Measurements from ENCODE around the gene LSM12.
A peak's percentile ranks its signal among the peaks of the same experiment; 100 is the strongest.
"Not testable (repeated sequence)": the region's sequence is repeated elsewhere in the genome, so short reads cannot be mapped to it uniquely, and the experiment has no call there.

The LSM12 gene

DNA sequence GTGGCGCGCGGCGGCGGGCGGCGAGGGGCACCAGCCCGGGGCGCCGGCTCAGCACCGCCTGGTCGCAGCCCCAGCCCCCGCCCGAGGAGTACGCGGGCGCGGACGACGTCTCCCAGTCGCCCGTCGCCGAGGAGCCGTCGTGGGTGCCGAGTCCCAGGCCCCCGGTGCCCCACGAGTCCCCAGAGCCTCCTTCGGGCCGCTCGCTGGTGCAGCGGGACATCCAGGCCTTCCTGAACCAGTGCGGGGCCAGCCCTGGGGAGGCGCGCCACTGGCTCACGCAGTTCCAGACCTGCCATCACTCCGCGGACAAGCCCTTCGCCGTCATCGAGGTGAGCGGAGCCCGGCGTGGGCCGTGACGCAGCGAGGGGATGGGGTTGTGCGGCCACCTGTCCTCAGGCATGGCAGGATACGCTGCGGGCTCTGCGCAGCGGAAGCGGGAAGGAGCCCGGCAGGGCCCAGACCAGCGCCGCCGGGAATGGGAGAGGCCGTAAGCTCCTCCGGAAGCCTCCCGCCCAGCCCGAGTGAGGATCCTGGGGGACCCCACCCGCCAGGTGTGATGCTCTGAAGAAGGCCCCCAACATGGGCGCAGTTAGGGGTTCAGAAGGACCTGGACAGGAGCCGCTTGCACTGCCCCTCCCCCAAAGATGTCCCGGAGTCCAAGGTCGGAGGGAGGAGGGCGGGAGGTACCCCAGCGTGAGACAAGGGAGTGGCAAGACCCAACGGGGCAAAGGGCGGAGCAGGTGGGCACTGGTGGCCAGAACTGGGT is 61.5 kb downstream of the LSM12 start:
- DNase-seq: no peak

DNA sequence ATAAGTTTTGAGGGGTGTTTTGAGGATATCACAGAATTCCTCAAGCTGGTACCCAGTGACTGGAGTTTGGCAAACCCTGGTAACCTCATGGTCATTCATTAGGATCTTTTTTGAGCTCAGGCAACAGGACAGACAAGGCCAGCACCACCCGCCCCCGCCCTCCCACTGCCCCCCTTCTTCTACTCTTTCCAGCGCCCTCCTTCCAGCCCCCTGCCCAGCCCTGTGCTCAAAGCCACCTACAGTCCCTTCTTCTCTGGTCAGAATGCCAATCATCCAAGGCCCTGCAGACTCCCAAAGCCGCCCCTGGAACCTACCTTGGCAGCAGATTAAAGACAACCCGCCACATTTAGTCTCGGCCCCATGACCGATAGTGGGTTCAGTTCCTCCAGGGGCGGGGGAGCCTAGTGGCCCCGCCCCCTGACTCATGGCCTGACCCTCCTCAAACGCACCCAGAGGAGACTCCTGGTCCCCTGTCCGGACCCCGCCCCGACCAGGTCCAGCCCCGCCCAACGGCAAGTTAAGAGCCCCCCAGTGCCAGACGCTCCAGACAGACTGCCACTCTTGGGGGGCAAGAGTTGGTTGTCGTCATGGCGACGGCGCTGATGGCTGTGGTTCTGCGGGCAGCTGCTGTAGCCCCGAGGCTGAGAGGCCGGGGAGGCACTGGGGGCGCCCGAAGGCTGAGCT is 62.3 kb downstream of the LSM12 start, which contains the start of gene NAGS:
NAGS (plus strand) TSS at position 546 of the 684 bp plus-strand sequence; CDS start at position 588, 42 bp downstream.
- no peak for DNase-seq

DNA sequence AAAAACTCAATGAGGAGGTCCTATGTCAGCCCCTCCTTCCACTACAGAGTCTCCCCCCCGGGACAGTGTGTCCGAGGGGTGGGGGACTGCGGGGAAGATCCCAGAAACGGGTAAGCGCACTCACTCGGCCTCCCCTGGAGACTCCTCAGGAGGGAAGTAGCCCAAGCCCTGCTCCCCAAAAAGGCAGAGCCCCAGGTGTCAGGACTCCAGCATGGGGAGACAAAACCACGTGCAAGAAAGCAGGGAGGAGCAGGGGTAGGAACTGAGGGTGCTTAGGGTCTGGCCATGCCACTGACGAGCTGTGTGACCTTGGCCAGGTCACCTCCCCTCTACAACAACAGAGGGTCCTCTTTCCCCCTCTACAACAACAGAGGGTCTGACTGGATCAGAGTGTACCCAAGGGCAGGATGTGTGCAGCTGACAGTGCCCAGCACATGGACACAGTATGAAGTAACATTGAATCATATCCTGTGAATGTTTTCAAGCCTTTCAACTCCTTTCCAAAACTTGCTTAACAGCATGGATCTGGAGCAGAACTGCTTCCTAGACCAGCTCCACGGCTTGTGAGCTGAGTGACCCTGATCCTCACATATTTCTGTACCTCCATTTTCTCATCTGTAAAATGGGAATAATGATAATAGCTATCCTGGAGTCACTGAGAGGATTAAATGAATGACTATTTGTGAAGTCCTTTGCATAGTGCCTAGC is 64.2 kb downstream of the LSM12 start:
- DNase-seq: peak; percentile 79

DNA sequence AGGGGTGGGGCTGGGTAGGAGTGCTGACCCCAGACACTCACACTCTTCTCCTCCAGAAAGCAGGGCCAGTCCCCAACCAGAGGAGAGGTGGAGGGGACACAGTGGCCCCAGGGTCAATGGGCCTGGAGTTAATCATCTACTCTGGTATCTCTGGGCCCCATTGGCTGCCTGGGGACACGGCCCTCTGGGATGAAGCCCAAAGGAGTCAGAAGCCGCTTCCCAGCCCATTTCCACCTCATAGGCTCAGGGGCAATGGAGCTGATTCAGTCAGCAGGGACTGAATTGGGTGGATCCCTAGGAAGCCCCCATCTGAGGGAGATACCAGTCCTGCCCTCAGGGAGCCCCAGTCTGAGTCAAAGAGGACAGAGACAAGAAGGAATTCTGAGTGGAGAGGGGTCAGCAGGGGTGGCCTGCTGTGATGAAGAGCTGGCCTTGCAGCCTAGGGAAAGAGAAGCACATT is 65.0 kb downstream of the LSM12 start:
- DNase-seq: no peak

DNA sequence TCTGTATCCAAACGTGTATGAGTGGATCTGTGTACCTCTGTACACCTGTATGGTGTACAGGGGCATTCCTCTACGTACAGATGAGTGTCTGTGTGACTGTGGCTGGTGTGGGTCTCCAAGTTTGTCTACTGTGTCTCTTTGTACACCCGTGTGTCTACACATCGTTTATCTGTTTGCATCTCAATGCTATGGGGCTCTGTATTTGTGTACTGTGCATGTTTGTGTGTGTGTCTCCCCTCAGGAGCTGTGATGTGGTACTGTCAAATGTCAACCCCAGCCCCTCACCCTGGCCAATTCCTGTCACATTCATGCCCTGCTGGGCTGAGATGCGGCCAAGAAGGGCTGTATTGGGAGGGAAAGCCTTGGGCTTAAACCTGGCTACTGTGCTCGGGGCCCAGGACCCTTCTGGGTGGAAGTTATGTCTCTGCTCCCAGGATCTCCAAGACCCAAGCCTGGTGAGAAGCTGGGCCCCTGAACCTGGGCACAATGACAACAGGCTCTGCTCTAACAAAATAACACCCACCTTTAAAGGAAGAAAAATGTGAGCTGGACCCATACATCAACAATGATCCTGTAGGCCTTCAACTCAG is 65.5 kb downstream of the LSM12 start:
- no peak for DNase-seq

DNA sequence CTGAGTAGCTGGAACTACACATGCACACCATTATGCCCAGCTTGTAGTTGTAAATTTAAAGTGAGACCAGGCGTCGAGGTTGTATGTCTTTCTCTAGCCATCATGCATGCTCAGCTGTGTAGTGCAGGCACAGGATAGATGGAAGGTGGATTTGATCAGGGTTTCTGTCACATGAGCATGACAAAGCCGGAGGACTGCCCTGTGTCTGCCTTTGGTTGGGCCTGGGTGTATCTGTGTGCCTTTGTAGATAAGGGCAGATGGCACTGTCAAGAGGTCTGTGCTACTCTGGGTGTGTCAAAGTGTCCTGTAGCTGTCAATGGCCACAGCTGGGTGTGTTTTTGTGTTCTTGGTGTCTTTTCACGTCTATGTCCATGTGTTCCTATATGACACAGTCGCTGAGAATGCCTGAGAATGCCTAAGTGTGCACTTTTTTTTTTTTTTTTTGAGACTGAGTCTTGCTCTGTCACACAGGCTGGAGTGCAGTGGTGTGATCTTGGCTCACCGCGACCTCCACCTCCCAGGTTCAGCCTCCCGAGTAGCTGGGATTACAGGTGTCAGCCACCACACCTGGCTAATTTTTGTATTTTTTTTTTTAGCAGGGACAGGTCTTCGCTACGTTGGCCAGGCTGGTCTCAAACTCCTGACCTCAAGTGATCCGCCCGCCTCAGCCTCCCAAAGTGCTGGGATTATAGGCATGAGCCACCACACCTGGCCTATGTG is 66.2 kb downstream of the LSM12 start:
- DNase-seq: no peak

DNA sequence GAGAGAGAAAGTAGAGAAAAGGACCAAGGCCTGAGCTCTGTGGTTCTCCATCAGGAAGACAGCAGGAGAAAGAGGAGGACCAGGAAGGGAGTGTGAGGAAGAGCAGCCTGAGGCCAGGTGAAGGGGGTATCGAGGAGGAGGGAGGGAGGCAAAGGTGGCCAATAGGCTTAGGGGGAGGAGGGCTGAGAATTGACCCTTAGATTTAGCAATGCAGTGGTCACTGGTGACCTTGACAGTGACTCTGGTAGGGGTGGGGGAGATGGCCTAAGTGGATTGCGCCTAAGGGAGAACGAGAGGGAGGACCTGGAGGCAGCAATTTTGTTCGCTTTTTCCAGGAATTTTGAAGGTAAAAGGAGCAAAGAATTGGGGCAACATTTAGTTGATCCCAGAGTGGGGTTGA is 67.4 kb downstream of the LSM12 start:
- no peak for DNase-seq

DNA sequence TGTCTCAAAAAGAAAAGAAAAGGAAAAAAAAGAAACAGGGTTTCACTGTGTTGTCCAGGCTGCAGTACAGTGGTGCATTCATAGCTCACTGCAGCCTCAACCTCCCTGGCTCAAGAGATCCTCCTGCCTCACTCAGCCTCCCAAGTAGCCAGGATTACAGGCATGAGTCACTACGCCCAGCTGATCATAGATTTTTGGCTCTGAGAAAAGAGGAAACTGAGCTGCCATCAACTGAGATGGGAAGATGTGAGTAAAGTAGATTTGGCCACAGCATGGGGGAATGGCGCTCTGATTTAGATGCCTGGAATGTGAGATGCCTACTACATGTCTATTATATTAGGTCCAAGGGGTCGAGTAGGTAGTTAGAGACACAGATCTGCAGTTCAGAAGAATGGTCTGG is 67.9 kb downstream of the LSM12 start:
- DNase-seq: peak; percentile 69

DNA sequence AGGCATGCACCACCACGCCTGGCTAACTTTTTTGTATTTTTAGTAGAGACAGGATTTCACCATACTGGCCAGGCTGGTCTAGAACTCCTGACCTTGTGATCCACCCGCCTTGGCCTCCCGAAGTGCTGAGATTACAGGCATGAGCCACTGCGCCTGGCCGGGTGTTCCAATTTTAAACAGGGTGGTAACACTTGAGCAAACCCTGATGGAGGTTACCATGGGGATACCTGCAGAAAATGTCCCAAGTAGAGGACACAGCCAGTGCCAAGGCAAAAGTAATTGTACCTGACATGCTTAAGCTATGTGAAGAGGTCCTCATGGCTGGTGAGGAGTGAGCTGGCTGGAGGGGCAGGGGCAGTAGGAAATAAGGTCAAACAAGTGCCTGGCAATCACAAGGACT is 69.3 kb downstream of the LSM12 start:
- not testable (repeated sequence) for DNase-seq

DNA sequence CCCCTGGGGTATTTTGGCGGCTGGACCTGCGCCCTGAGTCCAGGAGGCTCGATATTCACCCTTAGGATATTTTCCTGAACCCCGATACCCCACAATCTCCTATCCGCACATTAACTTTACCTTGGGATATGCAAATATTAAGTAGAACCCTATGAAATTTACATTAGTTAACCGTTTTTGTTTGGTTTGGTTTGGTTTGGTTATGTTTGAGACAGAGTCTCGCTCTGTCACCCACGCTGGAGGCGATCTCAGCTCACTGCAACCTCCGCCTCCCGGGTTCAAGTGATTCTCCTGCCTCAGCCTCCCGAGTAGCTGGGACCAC is 71.4 kb downstream of the LSM12 start:
- DNase-seq: no peak

DNA sequence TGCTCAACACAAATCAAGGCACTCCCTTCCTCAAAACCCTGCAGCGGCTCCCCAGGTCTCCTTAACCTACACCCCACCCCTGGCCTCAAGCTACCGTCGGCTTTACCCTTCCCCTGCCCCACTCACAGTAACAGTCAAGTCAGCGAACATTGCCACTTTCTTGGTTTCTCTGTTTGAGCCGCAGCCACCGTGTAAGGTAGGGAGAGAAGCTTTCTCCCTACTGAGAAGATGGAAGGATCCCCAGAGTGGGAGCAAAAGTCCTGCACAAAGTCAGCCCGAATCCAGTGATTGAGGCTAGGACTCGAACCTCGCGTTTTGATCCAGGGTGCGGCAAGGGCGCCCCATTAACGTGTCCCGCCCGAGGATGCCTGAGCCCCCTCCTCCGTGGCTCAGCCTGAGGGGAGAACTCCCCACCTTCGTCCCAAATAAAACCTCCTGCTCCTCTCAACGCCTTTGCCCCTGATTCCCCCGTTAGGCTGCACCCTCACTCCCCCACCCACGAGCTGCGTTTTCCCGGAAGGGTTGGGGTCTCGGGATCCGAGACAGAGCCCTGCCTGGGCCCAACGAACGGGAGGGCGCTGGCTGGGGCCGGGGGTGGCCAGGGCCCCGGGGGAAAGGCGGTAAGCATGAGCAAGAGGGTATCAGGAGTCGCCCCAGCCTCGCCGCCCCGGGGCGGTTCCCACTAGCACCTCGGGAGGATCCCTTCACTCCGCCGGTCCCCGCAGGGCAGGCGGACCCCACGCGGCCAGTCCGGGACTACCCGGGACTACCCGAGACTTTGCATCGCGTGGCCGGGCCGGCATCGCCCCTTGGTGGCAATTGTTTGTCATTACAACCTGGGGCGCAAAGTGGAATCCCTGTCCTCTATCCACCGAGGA is 72.0 kb downstream of the LSM12 start:
- peak; percentile 37 for DNase-seq

DNA sequence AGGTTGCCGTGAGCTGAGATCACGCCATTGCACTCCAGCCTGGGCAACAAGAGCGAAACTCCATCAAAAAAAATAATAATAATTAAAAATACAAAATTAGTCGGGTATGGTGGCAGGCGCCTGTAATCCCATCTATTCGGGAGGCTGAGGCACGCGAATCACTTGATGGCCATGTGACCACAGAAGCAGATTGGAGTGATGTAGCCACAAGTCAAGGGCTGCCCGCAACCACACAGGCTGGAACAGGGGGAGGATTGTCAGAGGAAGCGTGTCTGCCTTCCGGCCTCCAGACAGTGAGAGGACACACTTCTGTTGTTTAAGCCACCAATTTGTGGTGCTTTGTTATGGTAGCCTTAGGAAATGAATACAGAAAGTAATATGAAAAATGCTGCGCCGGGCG is 73.8 kb downstream of the LSM12 start:
- no peak for DNase-seq

DNA sequence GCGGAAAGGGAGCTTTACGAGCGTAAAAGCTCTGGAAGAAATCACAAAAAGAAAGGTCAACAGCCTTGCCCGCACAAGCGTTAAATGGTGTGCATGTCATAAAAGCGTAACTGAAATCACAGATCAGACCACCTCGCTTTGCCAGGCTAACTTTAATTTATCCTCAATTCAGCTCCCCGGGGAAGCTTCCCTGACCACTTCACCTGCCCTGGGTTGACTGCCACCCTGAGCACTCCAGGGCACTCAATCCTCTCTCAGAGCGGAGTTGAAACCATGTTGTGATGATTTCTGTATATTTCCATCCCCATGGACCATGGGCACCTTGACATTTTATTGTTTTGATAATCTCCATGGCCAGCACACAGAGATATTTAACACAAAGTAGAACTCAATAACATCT is 78.2 kb downstream of the LSM12 start:
- DNase-seq: no peak

DNA sequence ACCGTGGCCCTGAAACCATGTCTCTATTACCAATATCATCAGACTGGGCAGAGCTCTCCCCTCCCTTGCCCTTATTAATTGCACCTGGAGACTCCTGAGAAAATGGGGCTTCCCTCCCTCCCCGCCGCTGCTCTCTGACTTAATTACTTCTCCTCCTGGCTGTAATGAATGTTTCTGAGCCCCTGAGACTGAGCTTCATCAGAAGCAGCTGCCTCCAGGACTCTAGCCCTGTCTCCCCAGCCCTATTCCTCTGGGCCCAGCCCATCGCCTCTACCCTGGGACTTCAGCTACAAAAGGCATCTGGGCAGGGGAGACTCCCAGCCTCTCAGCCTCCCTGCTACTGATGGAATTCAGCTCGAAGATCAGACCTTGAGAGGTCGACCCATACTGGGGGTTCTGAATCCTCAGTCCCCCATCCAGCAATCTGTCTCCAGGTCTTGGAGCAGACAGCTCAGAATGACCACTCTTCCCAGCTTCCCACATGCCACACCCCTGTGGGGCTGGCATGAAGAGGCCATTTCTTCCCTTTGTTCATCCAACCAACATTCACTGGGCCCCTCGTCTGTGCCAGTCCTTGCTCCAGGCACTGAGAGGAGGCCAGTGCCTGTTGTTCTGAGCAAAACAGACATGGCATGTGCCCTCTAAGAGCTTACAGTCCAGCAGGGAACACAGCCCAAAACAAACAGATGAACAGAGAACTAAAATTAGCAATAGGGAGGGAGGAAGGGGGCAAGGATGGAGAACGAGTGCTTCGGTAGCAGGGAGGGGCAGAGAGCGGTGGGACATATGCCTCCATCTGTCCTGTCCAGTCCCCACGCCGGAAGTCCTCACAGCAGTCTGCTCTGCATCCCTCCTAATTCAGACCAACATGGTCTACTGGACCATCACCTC is 79.1 kb downstream of the LSM12 start:
- DNase-seq: no peak

DNA sequence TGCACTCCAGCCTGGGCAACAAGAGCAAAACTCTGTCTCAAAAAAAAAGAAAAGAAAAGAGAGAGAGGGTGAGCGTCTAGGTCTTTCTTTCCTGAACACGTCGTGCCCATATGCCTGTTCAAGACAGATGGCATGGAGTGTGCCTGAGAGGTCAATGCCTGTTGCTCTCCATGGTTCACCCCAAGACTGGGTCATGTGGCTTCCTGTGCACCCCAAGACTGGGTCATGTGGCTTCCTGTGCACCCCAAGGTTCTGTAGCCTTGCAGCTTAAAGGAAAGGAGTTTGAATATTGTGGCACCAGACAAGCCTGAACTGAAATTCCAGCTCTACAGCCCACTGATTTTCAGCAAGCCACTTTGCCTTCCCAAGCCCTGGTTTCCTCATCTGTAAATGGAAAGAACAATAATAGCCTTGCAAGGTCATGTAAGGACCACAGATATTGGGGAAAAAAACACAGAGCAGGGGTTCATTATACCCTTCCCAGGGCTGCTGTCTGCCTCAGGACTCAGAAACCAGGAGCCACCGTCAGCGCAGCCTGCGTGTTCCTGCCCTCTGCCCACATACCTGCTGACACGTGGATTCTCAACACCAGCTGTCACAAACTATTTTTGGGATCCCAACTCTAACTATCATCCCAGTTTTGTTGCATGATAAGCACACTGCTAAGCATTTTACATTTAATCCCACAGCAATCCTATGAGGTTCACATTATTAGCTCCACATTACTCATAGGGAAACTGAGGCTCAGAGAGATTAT is 80.1 kb downstream of the LSM12 start:
- DNase-seq: no peak

DNA sequence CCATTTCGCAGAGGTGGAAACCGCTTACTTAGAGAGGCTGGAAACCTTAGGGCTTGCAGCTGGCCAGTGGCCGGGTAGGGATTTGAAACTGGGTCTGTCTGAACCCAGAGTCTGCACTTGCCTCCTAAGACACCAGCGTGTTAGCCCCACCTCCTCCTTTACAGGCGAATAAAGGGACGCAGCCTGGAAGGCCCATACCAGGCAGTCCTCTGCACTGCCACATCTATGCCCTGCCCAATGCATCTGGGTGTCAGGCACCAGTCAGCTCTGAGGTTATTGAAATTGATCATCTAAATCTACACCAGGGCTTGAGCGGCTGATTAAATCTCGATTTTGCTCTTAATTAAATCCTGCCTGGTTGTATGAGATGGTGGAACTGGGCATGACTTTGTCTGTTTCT is 82.0 kb downstream of the LSM12 start:
- DNase-seq: no peak

Data from NCI-H226 (cell line).